ENCODE data around the gene TBL2.

DNA sequence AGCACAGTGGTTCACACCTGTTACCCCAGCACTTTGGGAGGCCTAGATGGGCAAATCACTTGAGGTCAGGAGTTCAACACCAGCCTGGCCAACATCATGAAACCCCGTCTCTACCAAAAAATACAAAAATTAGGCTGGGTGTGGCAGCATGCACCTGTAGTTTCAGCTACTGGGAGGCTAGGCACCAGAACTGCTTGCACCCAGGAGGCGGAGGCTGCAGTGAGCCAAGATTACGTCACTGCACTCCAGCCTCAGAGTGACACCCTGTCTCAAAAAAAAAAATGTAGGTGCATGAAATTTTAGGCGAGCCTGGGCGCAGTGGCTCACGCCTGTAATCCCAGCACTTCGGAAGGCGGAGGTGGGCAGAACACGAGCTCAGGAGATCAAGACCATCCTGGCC is 30.5 kb downstream of the TBL2 start:
- TF ChIP-seq POLR2AphosphoS5 (IDR thresholded peaks at IDR 0.05; ENCODE audit: low read depth, low read length), result no peak
- TF ChIP-seq TAF1 (IDR thresholded peaks at IDR 0.05; ENCODE audit: borderline replicate concordance, insufficient read depth, low read length), result no peak
- TF ChIP-seq, protein P1, sequence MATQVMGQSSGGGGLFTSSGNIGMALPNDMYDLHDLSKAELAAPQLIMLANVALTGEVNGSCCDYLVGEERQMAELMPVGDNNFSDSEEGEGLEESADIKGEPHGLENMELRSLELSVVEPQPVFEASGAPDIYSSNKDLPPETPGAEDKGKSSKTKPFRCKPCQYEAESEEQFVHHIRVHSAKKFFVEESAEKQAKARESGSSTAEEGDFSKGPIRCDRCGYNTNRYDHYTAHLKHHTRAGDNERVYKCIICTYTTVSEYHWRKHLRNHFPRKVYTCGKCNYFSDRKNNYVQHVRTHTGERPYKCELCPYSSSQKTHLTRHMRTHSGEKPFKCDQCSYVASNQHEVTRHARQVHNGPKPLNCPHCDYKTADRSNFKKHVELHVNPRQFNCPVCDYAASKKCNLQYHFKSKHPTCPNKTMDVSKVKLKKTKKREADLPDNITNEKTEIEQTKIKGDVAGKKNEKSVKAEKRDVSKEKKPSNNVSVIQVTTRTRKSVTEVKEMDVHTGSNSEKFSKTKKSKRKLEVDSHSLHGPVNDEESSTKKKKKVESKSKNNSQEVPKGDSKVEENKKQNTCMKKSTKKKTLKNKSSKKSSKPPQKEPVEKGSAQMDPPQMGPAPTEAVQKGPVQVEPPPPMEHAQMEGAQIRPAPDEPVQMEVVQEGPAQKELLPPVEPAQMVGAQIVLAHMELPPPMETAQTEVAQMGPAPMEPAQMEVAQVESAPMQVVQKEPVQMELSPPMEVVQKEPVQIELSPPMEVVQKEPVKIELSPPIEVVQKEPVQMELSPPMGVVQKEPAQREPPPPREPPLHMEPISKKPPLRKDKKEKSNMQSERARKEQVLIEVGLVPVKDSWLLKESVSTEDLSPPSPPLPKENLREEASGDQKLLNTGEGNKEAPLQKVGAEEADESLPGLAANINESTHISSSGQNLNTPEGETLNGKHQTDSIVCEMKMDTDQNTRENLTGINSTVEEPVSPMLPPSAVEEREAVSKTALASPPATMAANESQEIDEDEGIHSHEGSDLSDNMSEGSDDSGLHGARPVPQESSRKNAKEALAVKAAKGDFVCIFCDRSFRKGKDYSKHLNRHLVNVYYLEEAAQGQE (IDR thresholded peaks at IDR 0.05; ENCODE audit: insufficient read depth in 1 of 2, low read depth in 2 of 2, low read length in 2 of 2), result no peak
- TF ChIP-seq SIN3A (IDR thresholded peaks at IDR 0.05; ENCODE audit: borderline replicate concordance, insufficient read depth, low read length), result no peak
- TF ChIP-seq FOXP2 (optimal IDR thresholded peaks at IDR 0.05; ENCODE audit: borderline replicate concordance, extremely low read depth, extremely low read length, insufficient read depth), result no peak

Data from PFSK-1 (cell line).